ENCODE results near the gene HBS1L.

HBS1L gene

GRCh38 chr6:135038335-135038734, 16.3 kb downstream of the HBS1L start:
- Histone ChIP-seq H4K20me1 (ENCODE audit: low read depth, low read length) (peaks cover 5% of the 10 kb centered on the region), H3F3A (ENCODE audit: insufficient read depth) (peaks cover 4% of the 10 kb centered on the region; the same call in 1 of the 2 replicates), H3K36me3 (ENCODE audit: low read length) (peaks cover 22% of the 10 kb centered on the region), H3K9me2 (replicated peaks; ENCODE audit: insufficient read depth, low read length) (no peaks in the 10 kb centered on the region), H3K4me3 (ENCODE audit: insufficient read depth, low read length, poor library complexity, severe bottlenecking) (no peak overlapping the region), H3K9me3 (ENCODE audit: insufficient read depth, low read length) (no peaks in the 10 kb centered on the region), H3K27ac (ENCODE audit: low read depth, low read length) (no peak overlapping the region), H3K79me2 (ENCODE audit: insufficient read depth, low read length) (peaks cover 26% of the 10 kb centered on the region), H3K4me2 (ENCODE audit: low read depth, low read length, poor library complexity, severe bottlenecking) (no peak overlapping the region), H2AFZ (ENCODE audit: low read depth, low read length, severe bottlenecking) (no peak overlapping the region), H3K9ac (ENCODE audit: low read length) (no peak overlapping the region), H3K27me3 (ENCODE audit: low read length) (no peaks in the 10 kb centered on the region)
- TF ChIP-seq CTCF (IDR thresholded peaks at IDR 0.05; ENCODE audit: insufficient read depth, low read length, poor library complexity, severe bottlenecking), result no peak

- Histone ChIP-seq H4K20me1 (ENCODE audit: low read depth, low read length) (no peaks in the 10 kb centered on the region), H3K9ac (ENCODE audit: low read length) (no peak overlapping the region), H3K4me2 (ENCODE audit: low read depth, low read length, poor library complexity, severe bottlenecking) (no peak overlapping the region), H2AFZ (ENCODE audit: low read depth, low read length, severe bottlenecking) (no peak overlapping the region), H3K27ac (ENCODE audit: low read depth, low read length) (no peak overlapping the region), H3K4me3 (ENCODE audit: insufficient read depth, low read length, poor library complexity, severe bottlenecking) (no peak overlapping the region), H3K9me3 (ENCODE audit: insufficient read depth, low read length) (no peaks in the 10 kb centered on the region), H3F3A (ENCODE audit: insufficient read depth) (peaks cover 4% of the 10 kb centered on the region; the same call in 1 of the 2 replicates), H3K27me3 (ENCODE audit: low read length) (no peaks in the 10 kb centered on the region), H3K36me3 (ENCODE audit: low read length) (peaks cover 22% of the 10 kb centered on the region), H3K79me2 (ENCODE audit: insufficient read depth, low read length) (peaks cover 19% of the 10 kb centered on the region), H3K9me2 (replicated peaks; ENCODE audit: insufficient read depth, low read length) (no peaks in the 10 kb centered on the region)
- TF ChIP-seq CTCF (IDR thresholded peaks at IDR 0.05; ENCODE audit: insufficient read depth, low read length, poor library complexity, severe bottlenecking), result no peak
- TF ChIP-seq EZH2phosphoT487 (conservative IDR thresholded peaks at IDR 0.05; ENCODE audit: low read length), result no peak
Measured at GRCh38 chr6:135037541-135037940, 17.1 kb downstream of the HBS1L start.

GRCh38 chr6:135036731-135037420, 17.7 kb downstream of the HBS1L start:
- TF ChIP-seq CTCF (IDR thresholded peaks at IDR 0.05; ENCODE audit: insufficient read depth, low read length, poor library complexity, severe bottlenecking) (no peak), EZH2phosphoT487 (conservative IDR thresholded peaks at IDR 0.05; ENCODE audit: low read length) (no peak)
- Histone ChIP-seq H4K20me1 (ENCODE audit: low read depth, low read length) (no peaks in the 10 kb centered on the region), H3K36me3 (ENCODE audit: low read length) (peaks cover 24% of the 10 kb centered on the region), H3K4me3 (ENCODE audit: insufficient read depth, low read length, poor library complexity, severe bottlenecking) (no peak overlapping the region), H3K27ac (ENCODE audit: low read depth, low read length) (no peak overlapping the region), H2AFZ (ENCODE audit: low read depth, low read length, severe bottlenecking) (no peak overlapping the region), H3F3A (ENCODE audit: insufficient read depth) (peaks cover 4% of the 10 kb centered on the region; the same call in 1 of the 2 replicates), H3K9me2 (replicated peaks; ENCODE audit: insufficient read depth, low read length) (no peaks in the 10 kb centered on the region), H3K9me3 (ENCODE audit: insufficient read depth, low read length) (no peaks in the 10 kb centered on the region), H3K79me2 (ENCODE audit: insufficient read depth, low read length) (peaks cover 12% of the 10 kb centered on the region), H3K4me2 (ENCODE audit: low read depth, low read length, poor library complexity, severe bottlenecking) (no peak overlapping the region), H3K27me3 (ENCODE audit: low read length) (no peaks in the 10 kb centered on the region), H3K9ac (ENCODE audit: low read length) (no peak overlapping the region)

All from SU-DHL-6 (cell line).